Skin of body (tissue), 2 donors: ENCODE data around the gene CACNA1I. TPM values are rescaled to one million over a fixed set of nuclear protein-coding genes. Genes with fewer than 3 reads are reported as not detected.

Source experiments
- DNase-seq: peaks from one replicate; lab custom pipeline; 2025; lab: John Stamatoyannopoulos, UW
- total RNA-seq: library from RNA; depleted of rRNA; stranded (reverse); fragments of >200 nt; gene quantifications from one replicate; pipeline ENCODE4 v1.2.3, GENCODE V29; 2014

The CACNA1I gene
- total RNA-seq, 1 donor from 2014 or later = 0.20 TPM

DNA sequence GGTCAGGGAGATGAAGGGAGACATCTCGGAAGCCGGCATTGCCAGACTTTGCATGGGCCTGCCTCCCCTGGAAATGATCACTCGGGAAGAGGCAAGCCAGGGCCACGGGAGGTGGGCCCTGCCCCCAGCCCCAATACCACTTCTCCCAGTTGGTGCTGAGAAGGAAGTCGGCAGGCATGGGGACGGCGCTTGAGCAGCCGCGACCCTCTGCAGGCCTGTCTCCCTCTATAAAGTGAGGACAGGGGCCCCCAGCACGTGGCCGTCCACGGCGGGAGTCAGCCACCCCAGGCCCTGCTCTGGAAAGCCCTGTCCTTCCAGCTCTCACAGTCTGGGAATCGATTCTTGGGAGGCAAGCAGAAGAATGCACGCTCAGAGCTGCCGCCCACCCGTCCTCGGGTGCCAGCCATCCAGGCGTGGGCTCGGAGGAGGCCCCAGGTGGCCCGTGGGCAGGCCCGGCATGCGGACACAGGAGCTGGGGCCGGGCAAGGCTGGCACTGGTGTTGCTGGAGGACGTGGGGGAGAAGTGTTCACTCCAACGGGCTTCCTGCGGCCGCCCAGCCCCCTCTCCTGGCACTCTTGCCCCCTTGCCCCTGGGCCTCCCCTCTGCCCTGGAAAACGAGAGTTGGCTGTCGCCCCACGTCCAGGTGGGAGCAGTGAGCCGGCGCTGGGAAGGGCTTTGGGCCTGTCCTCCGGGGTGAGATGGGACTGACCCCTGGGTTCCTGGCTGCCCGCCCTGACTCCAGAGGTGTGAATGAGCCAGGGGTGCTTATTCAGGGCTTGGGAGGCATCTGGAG lies 77.5 kb downstream of the CACNA1I start:
- no peak for DNase-seq

DNA sequence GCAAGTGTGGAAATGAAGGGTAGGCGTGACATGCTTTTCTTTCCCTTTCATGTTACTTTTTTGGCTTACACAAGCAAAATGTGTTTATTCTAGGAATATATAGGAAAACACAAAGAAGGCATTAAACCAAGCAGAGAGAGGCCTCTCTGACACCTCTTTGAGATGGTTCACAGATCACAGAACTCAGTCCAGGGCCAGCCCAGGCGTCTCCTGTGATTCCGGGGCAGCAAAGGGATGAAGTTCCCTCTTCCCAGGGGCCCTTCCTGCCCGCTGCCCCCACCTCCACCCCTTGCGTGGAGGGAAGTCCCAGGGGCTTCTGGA lies 78.0 kb downstream of the CACNA1I start:
- no peak for DNase-seq

DNA sequence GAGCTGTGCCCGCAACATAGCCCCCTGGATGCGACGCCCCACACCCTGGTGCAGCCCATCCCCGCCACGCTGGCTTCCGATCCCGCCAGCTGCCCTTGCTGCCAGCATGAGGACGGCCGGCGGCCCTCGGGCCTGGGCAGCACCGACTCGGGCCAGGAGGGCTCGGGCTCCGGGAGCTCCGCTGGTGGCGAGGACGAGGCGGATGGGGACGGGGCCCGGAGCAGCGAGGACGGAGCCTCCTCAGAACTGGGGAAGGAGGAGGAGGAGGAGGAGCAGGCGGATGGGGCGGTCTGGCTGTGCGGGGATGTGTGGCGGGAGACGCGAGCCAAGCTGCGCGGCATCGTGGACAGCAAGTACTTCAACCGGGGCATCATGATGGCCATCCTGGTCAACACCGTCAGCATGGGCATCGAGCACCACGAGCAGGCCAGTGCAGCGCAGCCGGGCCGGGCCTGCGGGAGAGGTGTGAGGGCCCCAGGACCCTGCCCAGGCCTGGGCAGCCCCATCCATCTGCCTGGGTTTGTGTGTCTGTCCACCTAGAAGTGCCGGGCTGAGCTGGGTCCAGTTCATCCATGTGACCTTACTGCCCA lies 79.0 kb downstream of the CACNA1I start:
- DNase-seq = no peak

DNA sequence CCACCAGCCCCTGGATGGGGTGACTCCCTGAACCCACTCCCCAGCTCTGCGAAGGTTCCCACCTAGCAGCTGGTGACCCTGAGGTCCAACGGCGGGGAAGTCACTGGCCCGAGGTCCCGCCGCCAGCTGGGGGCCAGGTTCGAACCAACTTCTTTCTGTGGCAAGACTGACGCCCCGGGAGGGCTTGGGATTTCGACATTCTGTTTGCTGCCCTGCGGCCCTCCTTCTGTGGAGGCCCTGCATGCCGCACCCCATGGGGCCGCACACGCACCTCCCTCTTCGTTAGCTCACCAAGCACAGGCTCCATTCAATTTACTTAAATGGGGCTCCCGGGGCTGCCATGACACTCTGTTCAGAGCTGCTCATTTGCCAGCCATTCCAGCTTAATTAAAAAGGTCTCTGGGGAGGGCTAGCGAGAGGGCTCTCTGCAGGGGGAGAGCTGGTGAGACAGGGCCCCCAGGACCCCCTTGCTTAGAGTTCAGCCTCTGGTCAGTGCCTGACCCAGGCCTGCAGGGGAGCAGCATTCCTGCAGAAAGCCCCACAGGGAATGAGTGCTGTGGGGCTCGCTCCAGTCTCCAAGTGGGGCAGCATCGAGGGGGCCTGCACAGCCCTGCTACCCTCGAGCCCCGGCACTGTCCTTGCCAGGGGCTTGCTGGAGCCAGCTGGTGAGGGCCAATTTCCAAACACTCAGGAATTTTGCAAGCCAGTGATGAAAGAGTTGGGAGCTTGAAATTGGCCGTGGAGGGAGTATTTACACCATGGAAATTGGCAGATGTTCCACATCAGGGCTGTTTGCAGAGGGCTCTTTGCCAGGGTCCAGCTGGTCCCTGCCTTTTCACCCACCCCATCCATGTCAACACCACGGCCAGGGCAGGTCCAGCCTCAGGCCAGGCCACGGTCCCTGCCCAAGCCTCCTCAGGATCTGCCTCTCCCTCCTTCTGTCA lies 80.8 kb downstream of the CACNA1I start:
- no peak for DNase-seq

DNA sequence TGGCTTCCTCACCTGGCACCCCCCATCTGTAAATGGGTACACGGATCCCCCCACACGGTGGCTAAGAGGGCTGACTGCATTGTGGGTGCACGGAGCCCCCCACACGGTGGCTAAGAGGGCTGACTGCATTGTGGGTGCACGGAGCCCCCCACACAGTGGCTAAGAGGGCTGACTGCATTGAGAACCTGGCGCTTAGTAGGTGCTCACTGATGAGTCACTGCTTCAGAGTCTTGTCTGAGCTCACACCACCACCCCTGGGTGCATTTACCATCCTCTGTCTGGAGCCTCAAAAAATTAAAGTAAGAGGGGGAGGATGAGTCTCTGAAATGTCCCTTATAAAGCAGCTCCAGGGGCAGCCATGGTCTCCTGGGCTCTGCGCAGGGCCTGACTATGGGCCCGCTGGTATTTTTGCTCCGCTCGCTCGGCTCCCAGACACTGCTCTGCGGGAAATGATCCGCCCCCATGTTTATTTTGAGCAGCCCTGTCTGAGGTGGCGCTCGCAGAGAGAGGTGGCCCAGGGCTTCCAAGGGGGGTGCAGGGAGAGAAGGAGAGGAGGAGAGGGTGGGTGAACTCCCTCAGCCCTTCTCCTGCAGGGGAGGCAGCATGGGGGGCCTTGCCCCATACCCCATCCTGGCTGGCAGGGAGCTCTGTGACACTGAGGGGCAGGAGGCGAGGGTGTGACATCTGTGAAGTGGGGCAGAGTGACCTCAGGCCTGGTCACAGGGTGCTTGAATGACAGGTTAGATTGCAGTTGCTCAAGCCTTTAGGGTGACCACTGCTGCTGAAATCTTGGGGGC lies 82.6 kb downstream of the CACNA1I start:
- DNase-seq = no peak

DNA sequence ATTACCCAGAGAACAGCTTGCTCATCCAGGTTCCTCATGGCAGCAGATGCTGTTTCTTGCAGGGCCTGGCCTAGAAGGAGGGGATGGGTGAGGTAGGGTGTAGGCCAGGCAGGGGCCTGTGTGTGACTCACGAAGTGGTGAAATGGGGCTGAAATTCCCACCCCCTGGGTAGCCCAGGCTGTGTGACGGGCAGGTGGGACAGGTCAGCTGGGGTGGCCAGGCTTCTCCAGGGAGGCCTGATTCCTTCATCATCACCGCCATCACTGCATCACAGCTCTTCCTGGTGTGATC lies 83.2 kb downstream of the CACNA1I start:
- DNase-seq = no peak

DNA sequence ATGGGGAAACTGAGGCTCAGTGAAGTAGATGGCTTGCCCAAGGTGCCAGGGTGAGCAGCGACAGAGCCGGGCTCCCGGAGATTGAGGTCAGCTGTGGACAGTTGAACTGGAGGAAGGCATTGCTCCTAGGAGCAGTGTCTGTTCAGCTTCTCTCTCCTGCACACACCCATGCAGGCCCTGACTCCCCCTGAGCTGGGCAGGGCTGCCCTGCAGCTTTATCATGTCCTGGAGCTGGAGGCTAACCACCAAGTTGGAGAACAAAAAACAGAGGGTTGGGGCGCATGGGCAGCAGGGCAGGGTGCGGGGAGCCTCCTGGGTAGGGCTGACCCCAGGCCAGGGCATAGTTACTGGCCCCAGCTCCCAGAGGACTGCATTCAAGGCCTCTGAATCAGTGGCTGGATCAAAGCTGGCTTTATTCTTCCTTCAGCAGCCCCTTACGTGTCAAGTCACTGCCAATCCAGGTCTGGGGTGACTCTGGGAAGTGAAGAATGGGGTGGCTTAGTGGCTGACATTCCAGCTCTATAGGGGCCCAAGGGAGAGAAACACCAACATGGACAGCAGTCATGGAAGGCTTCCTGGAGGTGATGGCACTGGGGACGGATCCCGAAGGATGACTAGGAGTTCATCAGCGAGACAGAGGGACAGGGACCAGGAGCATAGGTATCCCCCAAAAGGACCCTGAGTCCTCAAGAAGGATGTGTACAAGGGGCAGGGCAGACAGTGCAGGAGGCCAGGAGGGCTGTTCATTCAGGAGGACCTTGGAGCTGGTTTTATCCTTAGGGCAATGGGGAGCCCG lies 83.8 kb downstream of the CACNA1I start:
- no peak for DNase-seq

DNA sequence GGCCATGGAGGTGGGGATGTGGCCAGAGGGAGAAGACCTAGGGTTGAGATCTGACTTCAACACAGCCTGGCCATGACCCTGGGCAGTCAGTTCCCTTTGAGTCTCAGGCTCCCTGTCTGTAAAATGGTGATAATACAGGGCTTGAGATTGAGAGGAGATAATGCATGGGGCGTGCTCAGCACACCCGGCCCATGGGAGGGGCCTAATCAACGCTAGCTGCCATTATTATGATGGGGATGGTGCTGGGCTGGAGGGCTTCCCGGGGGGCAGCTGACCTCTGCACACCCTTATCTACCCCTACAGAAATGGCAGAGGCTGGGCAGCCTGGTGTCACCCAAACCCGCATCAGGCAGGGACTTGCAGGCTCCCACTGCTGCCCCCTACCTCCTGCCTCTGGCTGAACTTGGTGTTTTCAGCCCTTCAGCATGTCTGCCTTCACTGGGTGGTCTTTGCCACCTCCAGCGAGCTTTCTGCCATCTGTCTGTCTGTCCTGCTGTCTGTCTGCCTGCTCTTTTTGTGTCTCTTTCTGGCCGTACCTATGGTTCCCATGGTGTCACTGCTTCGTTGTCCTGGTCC lies 84.5 kb downstream of the CACNA1I start:
- no peak for DNase-seq

DNA sequence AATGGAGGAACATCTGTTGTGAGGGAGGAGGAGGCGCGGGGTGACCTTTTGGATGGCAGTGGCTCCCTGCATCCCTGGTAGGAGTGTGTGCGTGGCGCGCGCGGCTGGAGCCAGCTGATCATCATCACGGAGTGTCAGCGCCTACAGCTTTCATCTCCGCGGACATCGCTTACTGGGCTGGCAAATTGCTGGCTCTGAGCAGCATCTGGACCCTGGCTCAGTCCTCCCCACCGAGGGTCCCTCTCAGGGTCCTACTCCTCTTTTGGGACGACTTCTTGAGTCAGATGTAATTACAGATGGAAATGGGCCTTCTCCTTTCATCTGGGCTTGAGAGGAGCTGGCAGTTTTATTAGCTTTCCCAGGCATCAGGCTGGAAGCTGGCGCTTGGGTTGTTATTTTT lies 85.3 kb downstream of the CACNA1I start:
- DNase-seq = no peak

DNA sequence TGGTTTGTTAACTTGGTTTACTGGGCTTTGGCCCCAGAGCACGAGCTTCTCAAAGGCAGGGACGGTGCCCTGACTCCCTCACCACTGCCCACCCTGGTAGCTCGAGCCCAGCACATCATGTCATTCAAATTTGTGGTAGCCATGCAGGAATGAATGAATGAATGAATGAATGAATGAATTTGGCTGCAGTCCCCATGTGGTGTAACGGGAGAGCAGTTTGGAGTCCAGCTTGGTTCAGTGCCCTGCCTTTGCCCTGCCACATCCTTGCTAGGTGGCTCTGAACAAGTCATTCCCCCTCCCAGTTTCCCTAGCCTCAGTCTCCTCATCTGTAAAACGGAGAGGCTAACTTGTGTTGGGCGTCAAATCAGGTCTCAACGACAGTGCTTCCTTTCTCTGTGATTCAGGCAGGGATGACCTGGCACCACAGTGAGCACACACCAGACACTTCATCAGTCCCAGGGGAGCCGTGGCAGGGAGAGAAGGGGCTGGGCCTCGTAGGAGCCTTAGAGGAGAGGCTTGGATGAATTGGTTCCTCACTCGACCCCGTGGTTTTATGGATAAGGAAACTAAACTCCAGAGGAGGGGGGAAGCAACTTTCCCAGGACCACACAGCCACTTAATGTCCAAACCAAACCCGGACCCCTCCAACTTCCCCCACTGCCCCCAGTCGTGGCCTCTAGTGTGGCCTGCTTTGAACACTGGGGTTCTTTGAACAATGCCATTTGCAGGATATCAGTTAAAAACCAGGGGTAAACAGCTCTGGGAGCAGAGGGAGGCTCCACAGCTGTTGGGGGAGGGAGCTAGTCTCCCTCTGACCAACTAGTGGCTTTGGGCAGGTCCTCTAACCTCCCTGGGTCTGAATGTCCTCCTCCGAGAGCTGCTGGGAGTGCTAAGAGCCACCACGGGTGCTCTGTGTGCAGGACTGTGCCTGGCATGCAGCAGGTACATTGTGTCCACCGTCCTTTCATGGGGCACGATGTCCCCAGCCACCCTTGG lies 86.2 kb downstream of the CACNA1I start:
- no peak for DNase-seq

DNA sequence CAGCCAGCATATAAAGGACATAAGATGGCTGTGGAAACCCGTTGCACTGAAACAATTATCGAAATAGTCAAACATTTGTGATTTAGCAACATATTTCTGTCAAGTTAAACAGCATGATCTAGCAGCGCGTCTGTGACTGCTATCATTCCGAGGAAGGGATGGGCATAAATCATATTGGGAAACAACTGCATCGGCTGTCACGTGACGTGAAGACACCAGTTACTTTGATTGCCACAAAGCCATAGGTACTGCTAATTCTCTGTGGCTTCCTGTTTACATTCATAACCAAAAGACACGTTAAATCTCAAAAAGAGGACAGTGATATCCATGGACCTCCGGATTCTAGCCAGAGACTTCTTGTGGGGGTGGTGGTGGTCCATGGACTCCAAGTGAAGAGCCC lies 87.8 kb downstream of the CACNA1I start:
- DNase-seq = no peak

DNA sequence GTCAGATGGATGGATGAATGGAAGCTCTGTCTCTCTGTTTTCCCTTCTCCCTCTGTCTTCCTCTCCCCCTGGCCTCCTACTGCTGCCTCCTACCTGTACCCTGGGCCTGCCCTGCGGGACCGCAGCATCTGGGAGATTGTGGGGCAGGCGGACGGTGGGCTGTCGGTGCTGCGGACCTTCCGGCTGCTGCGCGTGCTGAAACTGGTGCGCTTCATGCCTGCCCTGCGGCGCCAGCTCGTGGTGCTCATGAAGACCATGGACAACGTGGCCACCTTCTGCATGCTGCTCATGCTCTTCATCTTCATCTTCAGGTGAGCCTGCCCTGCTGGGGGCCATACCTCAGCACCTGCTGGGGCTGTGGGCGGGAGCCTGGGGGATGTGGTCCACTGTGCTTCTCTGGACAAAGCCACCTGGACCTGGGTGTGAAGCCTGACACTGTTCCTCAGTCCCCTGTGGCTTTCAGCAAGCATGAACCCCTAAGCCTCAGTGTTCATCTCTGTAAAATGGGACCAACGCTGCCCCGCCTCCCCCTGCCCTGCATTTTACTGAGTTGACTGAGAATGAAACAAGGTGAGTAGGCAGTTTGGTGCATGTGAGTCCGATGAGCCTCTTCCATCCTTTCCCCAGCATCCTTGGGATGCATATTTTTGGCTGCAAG lies 88.4 kb downstream of the CACNA1I start:
- DNase-seq = no peak

DNA sequence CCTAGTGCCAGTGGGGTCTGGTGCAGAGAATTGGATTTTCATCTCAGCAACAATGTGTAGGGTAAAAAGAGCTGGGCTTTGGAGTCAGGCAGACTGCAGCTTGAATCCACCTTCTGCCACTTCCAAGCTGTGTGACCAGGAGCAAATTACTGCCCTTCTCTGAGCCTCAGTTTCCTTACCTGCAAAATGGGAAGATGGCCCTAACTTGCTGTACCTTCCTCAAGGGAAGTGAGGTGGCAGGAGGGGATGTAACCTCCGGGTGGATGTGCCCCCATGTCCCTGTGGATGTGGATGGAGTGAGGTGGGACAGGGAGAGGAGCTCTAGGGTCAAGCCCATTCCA lies 90.9 kb downstream of the CACNA1I start:
- DNase-seq = no peak

DNA sequence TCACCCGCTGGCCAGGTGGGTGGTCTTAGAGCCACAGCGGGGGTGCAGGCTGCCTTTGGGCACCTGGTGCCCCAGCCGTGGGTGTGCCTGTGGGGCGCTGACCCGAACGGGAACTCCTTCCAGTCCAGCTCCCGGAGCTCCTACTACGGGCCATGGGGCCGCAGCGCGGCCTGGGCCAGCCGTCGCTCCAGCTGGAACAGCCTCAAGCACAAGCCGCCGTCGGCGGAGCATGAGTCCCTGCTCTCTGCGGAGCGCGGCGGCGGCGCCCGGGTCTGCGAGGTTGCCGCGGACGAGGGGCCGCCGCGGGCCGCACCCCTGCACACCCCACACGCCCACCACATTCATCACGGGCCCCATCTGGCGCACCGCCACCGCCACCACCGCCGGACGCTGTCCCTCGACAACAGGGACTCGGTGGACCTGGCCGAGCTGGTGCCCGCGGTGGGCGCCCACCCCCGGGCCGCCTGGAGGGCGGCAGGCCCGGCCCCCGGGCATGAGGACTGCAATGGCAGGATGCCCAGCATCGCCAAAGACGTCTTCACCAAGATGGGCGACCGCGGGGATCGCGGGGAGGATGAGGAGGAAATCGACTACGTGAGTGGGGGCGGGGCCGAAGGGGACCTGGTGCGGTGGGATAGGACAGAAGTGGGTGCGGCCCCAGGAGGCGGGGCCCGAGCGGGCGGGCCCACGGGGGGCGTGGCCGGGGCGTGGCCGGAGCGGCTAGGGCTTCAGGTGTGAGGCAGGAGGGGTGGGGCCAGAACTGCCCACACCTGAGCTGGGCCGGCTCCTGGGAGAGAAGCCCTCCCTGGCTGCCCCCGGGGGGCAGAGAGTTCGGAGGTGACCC lies 91.5 kb downstream of the CACNA1I start:
- no peak for DNase-seq

DNA sequence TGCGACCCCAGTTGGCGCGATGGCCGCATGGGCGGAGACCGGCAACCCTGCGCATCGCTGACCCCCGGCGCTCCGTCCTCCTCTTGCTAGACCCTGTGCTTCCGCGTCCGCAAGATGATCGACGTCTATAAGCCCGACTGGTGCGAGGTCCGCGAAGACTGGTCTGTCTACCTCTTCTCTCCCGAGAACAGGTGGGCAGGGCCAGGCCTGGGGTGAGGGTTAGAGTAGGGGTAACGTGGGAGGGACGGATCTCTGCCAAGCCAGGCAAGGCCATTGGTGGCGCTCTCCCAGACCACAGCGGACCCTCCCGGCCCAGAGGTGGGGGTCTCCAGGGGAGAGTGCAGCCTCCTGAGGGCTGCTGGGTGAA lies 92.1 kb downstream of the CACNA1I start:
- DNase-seq = no peak

DNA sequence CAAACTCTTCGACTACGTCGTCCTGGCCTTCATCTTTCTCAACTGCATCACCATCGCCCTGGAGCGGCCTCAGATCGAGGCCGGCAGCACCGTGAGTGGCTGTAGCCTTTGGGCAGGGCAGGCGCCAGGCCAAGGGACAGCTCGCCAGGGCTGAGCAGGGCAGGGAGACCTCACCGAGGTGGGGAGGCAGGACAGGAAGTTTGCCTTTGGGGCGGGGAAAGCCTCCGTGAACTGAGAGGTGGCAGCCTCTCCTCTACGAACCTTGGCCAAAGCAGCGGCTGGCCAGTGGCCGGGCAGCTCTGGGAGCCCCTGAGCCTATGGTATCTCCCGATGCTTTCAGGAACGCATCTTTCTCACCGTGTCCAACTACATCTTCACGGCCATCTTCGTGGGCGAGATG lies 93.2 kb downstream of the CACNA1I start:
- no peak for DNase-seq

DNA sequence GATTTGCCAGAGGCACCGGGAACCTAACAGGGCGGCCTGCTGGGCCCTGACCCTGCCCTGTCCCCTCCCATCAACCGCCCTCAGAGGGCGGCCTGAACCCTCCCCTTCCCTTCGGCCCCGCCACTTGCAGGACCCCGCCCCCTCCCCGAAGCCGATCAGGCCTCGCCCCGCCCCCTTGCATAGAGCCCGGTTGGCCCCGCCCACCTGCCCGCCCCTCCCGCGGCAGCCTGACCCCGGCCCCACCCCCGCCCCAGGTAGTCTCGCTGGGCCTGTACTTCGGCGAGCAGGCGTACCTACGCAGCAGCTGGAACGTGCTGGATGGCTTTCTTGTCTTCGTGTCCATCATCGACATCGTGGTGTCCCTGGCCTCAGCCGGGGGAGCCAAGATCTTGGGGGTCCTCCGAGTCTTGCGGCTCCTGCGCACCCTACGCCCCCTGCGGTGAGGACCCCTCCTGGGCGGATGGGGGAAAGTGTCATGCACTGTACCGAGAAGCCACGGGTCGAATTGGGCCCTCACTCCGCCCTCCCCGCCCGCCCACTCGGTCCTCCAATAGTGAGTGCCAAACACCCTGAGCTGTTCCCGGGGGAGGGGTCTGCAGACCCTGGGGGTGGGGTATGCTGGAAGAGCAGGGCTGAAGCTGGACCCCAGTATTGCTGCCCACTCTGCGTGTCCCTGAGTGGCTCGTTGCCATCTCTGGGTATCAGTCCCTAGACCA lies 94.1 kb downstream of the CACNA1I start:
- DNase-seq = no peak
